KBM-7 (cell line): ENCODE measurements around the gene LRP8.

Experiments used
- DNase-seq: peaks from one replicate; pipeline ENCODE4 v3.0.0-alpha.2; 2015
- in situ Hi-C: fragments of 300-500 bp; cut with MboI; formaldehyde crosslinking; loops from 2 replicates; pipeline ENCODE4 v1.14.3; 2020; ENCODE audit warnings: low sequenced_read_pairs, low pct_unique_long_range_greater_than_20kb, mixed read lengths

The LRP8 gene

DNA sequence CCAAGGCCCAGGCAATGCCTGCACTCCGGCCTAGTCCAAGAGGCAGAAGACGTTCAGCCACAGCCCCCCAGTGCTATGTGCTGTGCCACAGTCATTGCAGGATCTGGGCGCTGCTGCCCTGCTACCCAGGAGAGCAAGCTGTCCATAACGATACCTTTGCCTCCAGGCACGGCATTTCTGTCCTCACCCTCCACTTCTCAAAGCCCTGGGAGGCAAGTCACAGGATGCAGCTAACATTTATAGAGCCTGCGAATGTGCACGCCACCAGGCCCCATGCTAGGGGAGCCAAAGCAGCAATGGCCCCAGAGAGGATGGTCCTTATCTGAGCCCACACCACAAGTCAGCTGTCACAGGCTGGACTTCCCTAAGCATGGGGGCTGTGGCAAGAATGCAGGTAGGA, 13.8 kb downstream of the LRP8 start:
- DNase-seq: no peak
- in situ Hi-C loops: no loop called here

DNA sequence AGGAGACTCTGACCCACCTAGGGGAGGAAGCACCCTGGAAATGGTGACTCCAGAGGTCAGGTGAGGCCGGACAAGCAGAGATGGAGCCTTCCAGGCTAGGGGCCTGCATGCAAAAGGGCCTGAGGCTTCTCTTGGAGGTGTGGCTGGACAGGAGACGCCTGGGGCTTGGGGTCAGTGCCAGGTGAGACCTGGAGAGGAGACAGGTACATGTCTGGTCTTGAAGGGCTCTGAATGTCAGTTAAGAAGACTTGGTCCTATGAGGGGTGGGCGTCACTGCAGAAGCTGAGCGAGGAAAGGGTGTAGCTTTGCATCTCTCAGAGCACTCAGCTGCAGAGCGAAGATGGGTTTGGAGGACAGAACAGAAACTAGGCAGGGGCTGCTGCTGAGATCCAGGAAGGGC, 14.3 kb downstream of the LRP8 start:
- in situ Hi-C loops: no loop called here
- no peak for DNase-seq

DNA sequence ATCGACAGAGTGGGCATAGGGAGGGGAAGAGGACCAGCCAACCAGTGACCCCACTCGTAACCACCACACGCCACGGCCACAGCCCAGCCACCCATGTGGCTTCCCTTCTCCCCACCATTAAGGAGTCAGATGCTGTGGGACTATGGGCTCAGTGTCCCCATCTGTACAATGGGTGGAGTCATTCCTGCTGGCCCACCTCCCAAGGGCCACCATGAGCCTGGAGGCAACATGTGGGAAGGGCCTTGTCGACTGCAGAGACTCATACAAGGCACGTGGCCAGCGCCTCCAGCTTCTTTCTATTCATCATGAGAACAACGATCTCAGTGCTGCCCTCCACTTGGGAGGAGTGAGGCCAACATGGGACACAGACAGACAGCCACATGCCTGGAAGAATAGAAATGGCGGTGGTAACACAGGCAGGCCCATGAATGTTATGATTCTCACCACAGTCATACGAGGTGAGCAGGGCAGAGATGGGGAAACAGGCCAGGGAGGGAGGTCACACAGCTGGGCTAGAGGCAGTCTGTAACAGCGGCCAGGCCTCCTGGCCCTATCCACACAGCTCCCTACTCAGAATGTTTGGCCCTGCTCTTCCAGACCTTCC, 16.1 kb downstream of the LRP8 start:
- in situ Hi-C loops: no loop called here
- DNase-seq: no peak

GRCh38 chr1:53310847-53311681, 16.8 kb downstream of the LRP8 start:
- in situ Hi-C loops: no loop called here

DNA sequence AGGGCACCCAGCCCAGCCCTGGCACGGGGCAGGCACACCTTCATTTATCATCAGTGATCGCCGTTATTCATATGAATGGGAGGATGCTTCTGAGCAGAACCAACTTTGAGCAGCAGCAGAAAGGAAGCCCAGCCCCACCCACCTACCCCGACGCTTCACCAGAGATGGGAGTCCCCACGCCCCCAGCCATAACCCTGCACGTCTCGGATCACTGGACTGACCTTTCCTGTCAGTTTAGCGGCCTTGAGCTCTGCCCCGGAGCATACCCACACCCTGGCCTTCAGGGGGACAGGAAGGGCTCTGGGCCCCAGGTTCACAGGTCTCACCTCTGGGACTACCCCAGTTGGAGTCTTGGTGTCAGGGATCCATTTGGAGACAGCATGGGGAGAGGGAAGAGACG, 18.1 kb downstream of the LRP8 start:
- in situ Hi-C loops: no loop called here

More at GRCh38 chr1:53310847-53311681, 16.8 kb downstream of the LRP8 start:
- no peak for DNase-seq

DNA sequence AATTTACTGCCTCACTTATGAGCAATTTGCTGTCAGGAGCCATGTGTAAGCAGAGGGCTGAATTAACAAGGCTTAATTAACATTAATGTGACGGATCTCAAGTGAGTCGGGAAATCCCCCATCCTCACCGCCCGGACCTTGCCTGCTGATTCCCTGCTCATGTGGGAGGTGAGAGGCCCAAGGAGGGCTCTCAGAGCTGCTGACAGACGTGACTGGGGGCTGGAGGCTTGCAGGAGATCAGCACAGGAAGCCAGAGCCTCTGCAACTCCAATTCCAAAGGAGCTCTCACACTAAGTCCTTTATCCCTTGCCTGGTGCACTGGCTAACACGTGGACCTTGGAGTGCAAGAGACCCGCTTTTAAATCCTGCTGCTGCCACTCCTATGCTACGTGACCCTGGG, 19.4 kb downstream of the LRP8 start:
- in situ Hi-C loops: no loop called here
- DNase-seq: no peak

More for the DNA sequence above, 18.1 kb downstream of the LRP8 start:
- no peak for DNase-seq

GRCh38 chr1:53307037-53307436, 20.8 kb downstream of the LRP8 start:
- no peak for DNase-seq
- in situ Hi-C loops: no loop called here

DNA sequence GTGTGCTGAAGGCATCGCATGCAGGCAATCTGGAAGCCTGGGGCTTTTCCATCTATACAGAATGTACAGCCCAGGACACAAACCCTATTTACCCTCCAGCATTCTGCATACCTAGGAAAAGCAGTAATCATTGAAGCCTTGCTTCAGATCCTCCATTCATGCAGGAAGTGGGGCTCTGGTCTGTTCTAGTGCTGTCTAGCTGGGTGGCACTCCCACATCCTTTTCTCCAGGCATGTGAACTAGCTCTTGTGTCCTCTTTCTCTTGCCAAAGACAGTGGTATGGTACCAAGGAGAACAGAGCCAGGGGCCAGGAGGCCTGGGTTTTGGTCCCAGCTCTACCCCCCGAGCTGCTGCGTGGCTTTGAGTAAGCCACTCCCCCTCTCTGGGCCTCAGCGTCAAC, 21.7 kb downstream of the LRP8 start:
- in situ Hi-C loops: no loop called here
- DNase-seq: no peak

GRCh38 chr1:53305650-53306049, 22.2 kb downstream of the LRP8 start:
- in situ Hi-C loops: no loop called here
- DNase-seq: no peak

GRCh38 chr1:53304527-53304926, 23.3 kb downstream of the LRP8 start:
- no peak for DNase-seq
- in situ Hi-C loops: no loop called here

DNA sequence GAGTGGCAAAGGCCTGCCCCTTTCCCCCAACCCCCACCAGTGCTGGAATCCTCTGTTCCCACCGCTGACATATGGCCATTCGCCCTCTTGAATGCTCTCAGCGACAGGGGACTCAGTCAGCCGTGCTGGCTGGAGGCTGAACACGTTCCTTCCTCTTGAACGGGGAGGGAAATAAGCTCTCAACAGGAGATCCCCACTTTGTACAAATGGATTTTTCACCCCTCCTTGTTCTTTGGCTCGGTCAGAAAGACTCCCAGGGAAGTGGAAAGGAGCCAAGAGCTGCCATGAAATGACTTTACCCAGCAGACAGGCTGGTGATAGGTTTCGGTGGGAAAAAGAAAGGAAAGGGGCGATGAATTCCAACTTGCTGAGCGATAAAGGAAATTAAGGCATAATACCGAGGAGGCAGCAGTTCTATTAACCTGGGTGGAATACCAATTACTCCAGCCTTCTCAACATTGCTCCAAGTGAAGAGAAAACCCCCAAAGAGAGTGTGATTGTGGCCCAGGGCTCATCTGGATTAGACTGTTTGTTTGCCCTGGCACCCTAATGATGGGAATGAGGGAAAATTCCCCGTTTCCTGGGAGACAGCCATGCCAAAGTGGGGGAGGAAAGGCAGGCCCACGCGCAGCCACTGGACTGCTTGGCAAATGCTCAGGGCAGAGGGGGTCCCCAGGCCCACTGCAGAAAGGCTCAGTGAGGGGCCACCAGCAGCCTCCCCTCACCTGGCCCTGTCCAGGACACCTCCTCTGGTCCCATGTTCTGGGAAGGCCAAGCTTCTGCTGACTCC, 23.9 kb downstream of the LRP8 start:
- in situ Hi-C loops: no loop called here
- DNase-seq: no peak

DNA sequence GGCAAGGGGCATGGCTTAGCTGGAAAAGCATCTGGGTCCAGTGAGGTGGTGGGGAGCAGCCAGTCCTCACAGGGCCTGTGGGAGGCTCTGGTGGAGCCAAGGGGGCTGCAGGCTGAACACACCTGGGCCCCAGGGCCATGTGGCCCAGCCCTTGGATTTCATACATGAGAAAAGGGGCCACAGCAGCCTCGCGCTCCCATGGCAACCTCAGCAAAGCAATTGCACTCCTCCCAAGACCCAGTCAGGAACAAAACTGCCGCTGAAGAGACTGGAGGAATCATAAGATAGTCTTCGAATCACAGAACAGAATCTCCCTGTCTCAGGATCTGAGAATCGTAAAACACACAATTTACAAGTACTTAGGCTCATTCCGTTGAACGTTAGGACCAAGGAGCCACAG, 24.6 kb downstream of the LRP8 start:
- in situ Hi-C loops: no loop called here
- DNase-seq: no peak

DNA sequence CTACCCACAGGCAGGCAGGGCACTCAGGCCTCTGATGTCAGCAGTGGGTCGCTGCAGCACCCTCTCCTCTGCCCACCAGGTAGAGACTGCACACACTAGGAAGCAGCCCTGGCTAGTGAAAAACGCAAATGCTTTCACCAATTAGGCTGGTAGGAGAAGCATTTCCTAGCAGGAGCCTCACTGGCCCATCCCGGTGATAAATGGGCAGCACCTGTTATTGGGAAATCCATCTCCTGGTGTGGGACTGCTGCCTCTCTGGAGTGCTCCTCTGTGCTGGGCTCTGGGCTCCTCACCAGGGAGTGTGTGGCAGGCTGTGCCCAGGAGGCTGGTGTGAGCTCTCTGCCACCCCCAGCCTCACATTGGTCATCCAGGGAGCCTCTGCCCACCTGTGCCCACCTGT, 28.6 kb downstream of the LRP8 start:
- in situ Hi-C loops: loop anchor here (10.0 kb wide), 1 partner anchor 96 kb away; no protein-coding TSS in a partner anchor
- no peak for DNase-seq

GRCh38 chr1:53298045-53298637, 29.7 kb downstream of the LRP8 start:
- peak; percentile 42 for DNase-seq
- in situ Hi-C loops: loop anchor here (10.0 kb wide), 1 partner anchor 97 kb away; no protein-coding TSS in a partner anchor

GRCh38 chr1:53297195-53297594, 30.7 kb downstream of the LRP8 start:
- in situ Hi-C loops: loop anchor here (10.0 kb wide), 1 partner anchor 98 kb away; no protein-coding TSS in a partner anchor
- no peak for DNase-seq

DNA sequence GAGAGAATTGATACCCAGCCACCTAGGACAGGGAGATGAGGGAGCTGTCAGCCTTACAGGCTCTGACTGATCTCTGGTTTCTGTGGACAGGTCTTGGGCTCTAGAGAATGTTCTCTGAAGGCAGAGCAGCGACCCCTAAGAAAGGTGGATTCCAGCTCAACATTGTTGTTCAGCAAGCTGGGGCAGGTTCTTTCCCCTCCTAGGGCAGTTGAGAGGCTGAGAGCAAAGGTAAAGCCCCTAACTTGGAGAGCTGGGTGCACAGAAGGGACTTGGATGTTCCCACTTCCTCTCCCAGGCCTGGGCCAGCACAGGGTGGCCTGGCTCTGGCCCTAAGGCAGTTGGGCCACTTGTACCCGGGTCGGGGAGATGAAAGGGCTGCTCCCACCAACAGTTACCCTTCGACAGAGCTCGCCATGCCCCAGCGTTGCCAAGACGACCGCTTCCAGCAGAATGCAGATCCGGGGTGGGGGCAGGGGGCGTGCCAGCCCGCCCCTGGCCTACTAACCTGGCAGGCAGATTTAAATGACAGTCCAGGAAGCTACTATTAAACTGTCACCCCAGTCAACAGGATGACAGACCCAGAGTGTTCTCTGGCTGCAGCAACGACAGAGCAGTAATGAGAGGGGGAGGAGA, 31.6 kb downstream of the LRP8 start:
- DNase-seq: no peak

DNA sequence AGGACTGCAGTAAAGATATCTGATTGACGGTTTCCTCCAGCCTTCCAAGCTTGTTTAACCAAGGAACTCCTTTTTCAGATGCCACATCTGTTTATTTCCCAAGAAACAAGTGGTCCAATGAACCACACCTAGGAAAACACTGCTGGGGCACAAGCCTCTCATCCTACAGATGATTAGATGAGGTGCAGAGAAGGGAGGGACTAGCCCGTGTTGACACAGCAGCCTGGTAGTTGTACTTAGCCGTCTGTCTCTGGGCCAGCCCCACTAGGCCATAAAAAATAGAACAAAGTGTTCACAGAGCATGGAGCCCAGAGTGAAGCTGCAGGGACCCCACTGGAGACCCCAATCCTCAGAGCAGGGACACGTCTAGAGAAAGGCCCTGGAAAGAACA, 32.1 kb downstream of the LRP8 start:
- in situ Hi-C loops: loop anchor here (10.0 kb wide), 1 partner anchor 99 kb away; no protein-coding TSS in a partner anchor
- DNase-seq: no peak

More for the DNA sequence above, 31.6 kb downstream of the LRP8 start:
- in situ Hi-C loops: loop anchor here (10.0 kb wide), 1 partner anchor 99 kb away; no protein-coding TSS in a partner anchor

DNA sequence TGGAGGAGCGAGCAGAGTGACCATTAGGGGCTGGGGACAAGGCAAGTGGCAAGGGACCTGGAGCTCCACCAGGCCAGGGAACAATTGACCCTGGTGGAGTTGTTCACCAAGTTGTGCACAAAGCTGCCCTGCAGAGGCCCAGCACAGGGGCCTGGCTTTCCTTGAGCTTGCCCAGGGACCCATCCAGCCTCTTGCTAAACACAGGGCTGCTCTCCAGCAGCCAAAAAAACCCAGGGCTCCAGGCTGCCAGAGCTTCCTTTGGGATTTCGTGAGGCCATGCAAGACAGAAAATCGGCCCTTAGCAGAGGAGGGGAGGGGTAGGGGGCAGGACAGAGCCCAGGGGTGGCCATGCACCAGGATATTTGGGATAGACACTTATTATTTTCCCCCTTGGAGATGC, 32.6 kb downstream of the LRP8 start:
- DNase-seq: no peak
- in situ Hi-C loops: loop anchor here (10.0 kb wide), 1 partner anchor 100 kb away; no protein-coding TSS in a partner anchor

GRCh38 chr1:53294567-53294966, 33.3 kb downstream of the LRP8 start:
- DNase-seq: no peak
- in situ Hi-C loops: loop anchor here (10.0 kb wide), 1 partner anchor 100 kb away; no protein-coding TSS in a partner anchor
